Panc1 (cell line): Measurements from ENCODE around the gene GDF2. TPM values are rescaled to one million over a fixed set of nuclear protein-coding genes. Genes with fewer than 3 reads are reported as not detected.
A peak's percentile ranks its signal among the peaks of the same experiment; 100 is the strongest.

Experiments
- ATAC-seq: fragments of 200-7000 bp; cut with Tn5 transposase; 2 replicates; pipeline ENCODE4 v1.9.1; 2020; ENCODE audit warnings: mild to moderate bottlenecking, moderate library complexity
- BruUV-seq: library from RNA; stranded (reverse); fragments of 400-500 nt; replicated peaks from 2 replicates; lab custom pipeline; 2021; lab: Mats Ljungman, UMichigan
- CTCF ChIA-PET: fragments of 300-600 bp; sonication (Branson Sonifier 250); formaldehyde crosslinking; loops from one replicate; lab custom pipeline; 2022; ENCODE audit warnings: antibody characterized with exemption; lab: Charles Lee
- POLR2A ChIA-PET: fragments of 300-600 bp; sonication (Branson Sonifier 250); formaldehyde crosslinking; loops from one replicate; lab custom pipeline; 2022; ENCODE audit warnings: antibody characterized with exemption; lab: Charles Lee
- DNase-seq: peaks from one replicate; pipeline ENCODE4 v3.0.0-alpha.2; 2010; ENCODE audit warnings: low read depth, low spot score
- H3K27ac ChIP-seq: 2 replicates; pipeline ENCODE4 v1.5.1; 2011; ENCODE audit warnings: mild to moderate bottlenecking, low read length, inconsistent platforms
- H3K27me3 ChIP-seq: fragments of 200-500 bp; sonication (Bioruptor generic); 2 replicates; pipeline ENCODE4 v1.6.0; 2014; ENCODE audit warnings: low read length, inconsistent platforms; ENCODE audit not compliant: control insufficient read depth, insufficient read depth
- H3K36me3 ChIP-seq: fragments of 200-500 bp; sonication (Bioruptor generic); 2 replicates; pipeline ENCODE4 v1.5.1; 2014; ENCODE audit warnings: inconsistent platforms, mild to moderate bottlenecking, low read length, moderate library complexity; ENCODE audit not compliant: control insufficient read depth, insufficient read depth
- H3K4me1 ChIP-seq: 2 replicates; pipeline ENCODE4 v1.5.1; 2011; ENCODE audit warnings: inconsistent platforms, mild to moderate bottlenecking, low read length, moderate library complexity; ENCODE audit not compliant: control insufficient read depth, insufficient read depth
- H3K4me3 ChIP-seq, 2 experiments: 2 replicates each; pipeline ENCODE4 v1.5.1; 2011 to 2012; ENCODE audit warnings: low read depth in 2 of 2, low read length in 2 of 2, mild to moderate bottlenecking in 2 of 2, inconsistent platforms in 1 of 2, moderate library complexity in 1 of 2
- H3K9me3 ChIP-seq: fragments of 200-500 bp; sonication (Bioruptor generic); 2 replicates; pipeline ENCODE4 v1.5.1; 2014; ENCODE audit warnings: low read depth, mild to moderate bottlenecking, inconsistent platforms, low read length, moderate library complexity; ENCODE audit not compliant: control insufficient read depth, insufficient read depth
- POLR2AphosphoS5 ChIP-seq: IDR thresholded peaks from 2 replicates; pipeline ENCODE4 v1.6.1; 2012; ENCODE audit warnings: mild to moderate bottlenecking, low read depth, low read length, moderate library complexity
- REST ChIP-seq, 2 experiments: IDR thresholded peaks; 2 replicates each; pipeline ENCODE4 v1.6.1; 2011 to 2012; ENCODE audit warnings: low read depth in 2 of 2, control low read depth in 1 of 2, low read length in 1 of 2, mild to moderate bottlenecking in 1 of 2, moderate library complexity in 1 of 2; ENCODE audit not compliant: insufficient read depth in 1 of 2
- SIN3A ChIP-seq: IDR thresholded peaks from 2 replicates; pipeline ENCODE4 v1.6.1; 2012; ENCODE audit warnings: low read depth, mild to moderate bottlenecking, low read length, moderate library complexity, borderline replicate concordance; ENCODE audit not compliant: insufficient read depth
- TCF7L2 ChIP-seq: IDR thresholded peaks from 2 replicates; pipeline ENCODE4 v1.6.1; 2011; ENCODE audit warnings: mild to moderate bottlenecking, low read depth, low read length, inconsistent platforms
- in situ Hi-C: cut with HindIII; loops from 2 replicates; pipeline ENCODE4 v1.10.0; 2016; ENCODE audit warnings: low sequenced_read_pairs, low pct_unique_long_range_greater_than_20kb
- intact Hi-C: fragments of 100-400 bp; cut with micrococcal nuclease; formaldehyde crosslinking; loops from one replicate; pipeline ENCODE4 v1.10.0; 2022; ENCODE audit not compliant: unreplicated experiment
- total RNA-seq: library from RNA; stranded (reverse); gene quantifications from one replicate; pipeline ENCODE4 v1.2.1, GENCODE V29; 2021; ENCODE audit not compliant: unreplicated experiment
- TF ChIP-seq, protein P1 (sequence below): fragments of 450-650 bp; IDR thresholded peaks from 2 replicates; pipeline ENCODE4 v1.5.1; 2017; ENCODE audit warnings: mild to moderate bottlenecking

GDF2 gene
- total RNA-seq, 1 experiment from 2014 or later: not detected

GRCh38 chr10:47287365-47287802, 34.9 kb upstream of the GDF2 start:
- in situ Hi-C loops: no loop called here
- H3K9me3 ChIP-seq: no peaks in the 10 kb centered on the region
- intact Hi-C loops: no loop called here
- no peak for DNase-seq
- no peak overlapping the region for H3K4me3 ChIP-seq
- H3K27ac ChIP-seq: no peak overlapping the region
- TF ChIP-seq, protein P1, sequence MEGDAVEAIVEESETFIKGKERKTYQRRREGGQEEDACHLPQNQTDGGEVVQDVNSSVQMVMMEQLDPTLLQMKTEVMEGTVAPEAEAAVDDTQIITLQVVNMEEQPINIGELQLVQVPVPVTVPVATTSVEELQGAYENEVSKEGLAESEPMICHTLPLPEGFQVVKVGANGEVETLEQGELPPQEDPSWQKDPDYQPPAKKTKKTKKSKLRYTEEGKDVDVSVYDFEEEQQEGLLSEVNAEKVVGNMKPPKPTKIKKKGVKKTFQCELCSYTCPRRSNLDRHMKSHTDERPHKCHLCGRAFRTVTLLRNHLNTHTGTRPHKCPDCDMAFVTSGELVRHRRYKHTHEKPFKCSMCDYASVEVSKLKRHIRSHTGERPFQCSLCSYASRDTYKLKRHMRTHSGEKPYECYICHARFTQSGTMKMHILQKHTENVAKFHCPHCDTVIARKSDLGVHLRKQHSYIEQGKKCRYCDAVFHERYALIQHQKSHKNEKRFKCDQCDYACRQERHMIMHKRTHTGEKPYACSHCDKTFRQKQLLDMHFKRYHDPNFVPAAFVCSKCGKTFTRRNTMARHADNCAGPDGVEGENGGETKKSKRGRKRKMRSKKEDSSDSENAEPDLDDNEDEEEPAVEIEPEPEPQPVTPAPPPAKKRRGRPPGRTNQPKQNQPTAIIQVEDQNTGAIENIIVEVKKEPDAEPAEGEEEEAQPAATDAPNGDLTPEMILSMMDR: no peak
- no peak for TF ChIP-seq REST (IDR thresholded peaks at IDR 0.05; ENCODE audit: insufficient read depth in 1 of 2, low read depth in 2 of 2, low read length in 1 of 2)
- no peak for TF ChIP-seq TCF7L2
- TF ChIP-seq POLR2AphosphoS5: no peak
- no peak for TF ChIP-seq SIN3A
- ATAC-seq: peak; percentile 39; the same call in 1 of the 2 replicates
- H3K27me3 ChIP-seq: peaks cover 5% of the 10 kb centered on the region; the same call in 1 of the 2 replicates
- no TSS peak for BruUV-seq
- H3K36me3 ChIP-seq: no peaks in the 10 kb centered on the region
- no peaks in the 10 kb centered on the region for H3K4me1 ChIP-seq
- CTCF ChIA-PET: interaction anchor here (0.5 kb wide), 1 partner anchor 115 kb away, joined by 6 read pairs; no protein-coding TSS in a partner anchor
- POLR2A ChIA-PET: no interaction called here

- Histone ChIP-seq H3K27ac (no peak overlapping the region), H3K4me3 (no peak overlapping the region), H3K27me3 (peaks cover 6% of the 10 kb centered on the region; the same call in 1 of the 2 replicates), H3K36me3 (no peaks in the 10 kb centered on the region), H3K9me3 (no peaks in the 10 kb centered on the region), H3K4me1 (no peaks in the 10 kb centered on the region)
- TF ChIP-seq TCF7L2 (no peak), POLR2AphosphoS5 (no peak), SIN3A (no peak), REST (IDR thresholded peaks at IDR 0.05; ENCODE audit: insufficient read depth in 1 of 2, low read depth in 2 of 2, low read length in 1 of 2) (no peak)
- TF ChIP-seq, protein P1: no peak
- POLR2A ChIA-PET: no interaction called here
- DNase-seq (no peak), ATAC-seq (no peak)
- CTCF ChIA-PET: no interaction called here
- no TSS peak for BruUV-seq
- in situ Hi-C loops (no loop called here), intact Hi-C loops (no loop called here)
Measured at GRCh38 chr10:47287805-47288204, 34.4 kb upstream of the GDF2 start.
